CD4-positive, CD25-positive, alpha-beta regulatory T cell (primary cell): ENCODE results near the gene OTOP3. TPM values are rescaled to one million over a fixed set of nuclear protein-coding genes. Genes with fewer than 3 reads are reported as not detected.

Experiments
- ATAC-seq, 2 donors: fragments of 150-1000 bp; cut with Tn5 transposase; one replicate each; pipeline ENCODE4 v1.10.0; 2021; ENCODE audit warnings: low read depth in 2 of 2, moderate number of reproducible peaks in 2 of 2, moderate library complexity in 1 of 2
- DNase-seq, 3 donors: peaks; one replicate each; pipeline versions ENCODE4 v3.0.0 to v3.0.0-alpha.2; 2012 to 2022; ENCODE audit warnings: mixed read lengths in 1 of 3
- H3K27ac ChIP-seq: one replicate; pipeline ENCODE4 v1.7.0; 2013; ENCODE audit warnings: mild to moderate bottlenecking, low read length; ENCODE audit not compliant: insufficient read depth, poor library complexity, severe bottlenecking
- H3K27me3 ChIP-seq: one replicate; pipeline ENCODE4 v1.7.0; 2013; ENCODE audit warnings: low read length; ENCODE audit not compliant: control insufficient read depth, insufficient read depth
- H3K36me3 ChIP-seq: one replicate; pipeline ENCODE4 v1.7.0; 2013; ENCODE audit warnings: mild to moderate bottlenecking, low read length, moderate library complexity; ENCODE audit not compliant: control insufficient read depth, insufficient read depth
- H3K4me1 ChIP-seq: 2 replicates; pipeline ENCODE4 v1.7.0; 2013; ENCODE audit warnings: mild to moderate bottlenecking, low read length; ENCODE audit not compliant: insufficient read depth, control insufficient read depth, poor library complexity, severe bottlenecking
- H3K4me3 ChIP-seq: one replicate; pipeline ENCODE4 v1.7.0; 2013; ENCODE audit warnings: low read depth, mild to moderate bottlenecking, low read length, moderate library complexity
- H3K9me3 ChIP-seq, 2 experiments: 1 replicate in 1 of 2; 2 replicates in 1 of 2; pipeline ENCODE4 v1.7.0; 2013; ENCODE audit warnings: low read length in 2 of 2, mild to moderate bottlenecking in 1 of 2, moderate library complexity in 1 of 2; ENCODE audit not compliant: control insufficient read depth in 2 of 2
- H3K27ac Mint-ChIP-seq, 3 donors: one replicate each; pipeline ENCODE4 v1.8.0; 2020 to 2022; ENCODE audit warnings: mild to moderate bottlenecking in 3 of 3, mixed read lengths in 3 of 3, moderate library complexity in 2 of 3
- H3K27me3 Mint-ChIP-seq: one replicate; pipeline ENCODE4 v1.8.0; 2022; ENCODE audit warnings: mild to moderate bottlenecking, mixed read lengths
- H3K36me3 Mint-ChIP-seq: one replicate; pipeline ENCODE4 v1.8.0; 2020; ENCODE audit warnings: mixed read lengths
- H3K4me1 Mint-ChIP-seq, 4 donors: one replicate each; pipeline ENCODE4 v1.8.0; 2020 to 2022; ENCODE audit warnings: mixed read lengths in 4 of 4, mild to moderate bottlenecking in 1 of 4
- H3K4me3 Mint-ChIP-seq, 4 donors: one replicate each; pipeline ENCODE4 v1.8.0; 2020 to 2022; ENCODE audit warnings: mild to moderate bottlenecking in 4 of 4, mixed read lengths in 4 of 4, moderate library complexity in 3 of 4
- H3K9me3 Mint-ChIP-seq, 7 donors: one replicate each; pipeline ENCODE4 v1.8.0; 2020 to 2022; ENCODE audit warnings: mixed read lengths in 7 of 7, mild to moderate bottlenecking in 3 of 7, moderate library complexity in 2 of 7
- polyA plus RNA-seq, 4 donors: library from polyadenylated mRNA; unstranded; fragments of 300-500 nt; fragmentation: Illumina TruSeq; gene quantifications; one replicate each; pipeline ENCODE4 v1.2.3, GENCODE V29; 2021
- total RNA-seq: library from RNA; stranded (reverse); gene quantifications from one replicate; pipeline ENCODE4 v1.2.3, GENCODE V29; 2022

Gene OTOP3
- total and polyA plus RNA-seq, 5 donors from 2014 or later, result not detected

DNA sequence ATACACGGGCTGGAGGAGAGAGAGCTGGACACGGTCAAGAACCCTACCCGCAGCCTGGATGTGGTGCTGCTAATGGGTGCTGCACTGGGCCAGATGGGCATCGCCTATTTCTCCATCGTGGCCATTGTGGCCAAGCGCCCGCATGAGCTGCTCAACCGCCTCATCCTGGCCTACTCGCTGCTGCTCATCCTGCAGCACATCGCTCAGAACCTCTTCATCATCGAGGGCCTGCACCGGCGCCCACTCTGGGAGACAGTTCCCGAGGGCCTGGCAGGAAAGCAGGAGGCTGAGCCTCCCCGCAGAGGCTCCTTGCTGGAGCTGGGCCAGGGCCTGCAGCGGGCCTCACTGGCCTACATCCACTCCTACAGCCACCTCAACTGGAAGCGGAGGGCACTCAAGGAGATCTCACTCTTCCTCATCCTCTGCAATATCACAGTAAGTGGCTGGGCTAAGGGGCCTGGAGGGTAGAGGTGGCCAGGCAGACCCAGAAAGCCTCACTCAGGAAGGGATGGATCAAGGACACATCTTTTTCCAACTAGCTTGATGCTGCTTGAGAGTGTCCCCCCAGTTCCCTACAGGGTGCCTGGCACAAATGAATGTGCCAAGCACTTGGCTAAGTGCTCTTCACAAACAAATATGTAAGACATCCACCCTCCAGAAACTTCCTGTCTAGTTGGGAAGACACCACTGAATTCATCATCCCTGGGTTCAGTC is 11.5 kb downstream of the OTOP3 start:
- H3K4me3 Mint-ChIP-seq, result no peak overlapping the region
- DNase-seq (no peak), ATAC-seq (no peak)
- H3K27ac Mint-ChIP-seq, result no peak overlapping the region
- Histone ChIP-seq H3K27ac (no peak overlapping the region), H3K36me3 (no peaks in the 10 kb centered on the region), H3K27me3 (no peaks in the 10 kb centered on the region), H3K9me3 (no peaks in the 10 kb centered on the region), H3K4me1 (no peaks in the 10 kb centered on the region), H3K4me3 (no peak overlapping the region)
- no peaks in the 10 kb centered on the region for H3K4me1 Mint-ChIP-seq
- H3K36me3 Mint-ChIP-seq, result no peaks in the 10 kb centered on the region
- no peaks in the 10 kb centered on the region for H3K9me3 Mint-ChIP-seq
- H3K27me3 Mint-ChIP-seq, result peaks cover 18% of the 10 kb centered on the region

DNA sequence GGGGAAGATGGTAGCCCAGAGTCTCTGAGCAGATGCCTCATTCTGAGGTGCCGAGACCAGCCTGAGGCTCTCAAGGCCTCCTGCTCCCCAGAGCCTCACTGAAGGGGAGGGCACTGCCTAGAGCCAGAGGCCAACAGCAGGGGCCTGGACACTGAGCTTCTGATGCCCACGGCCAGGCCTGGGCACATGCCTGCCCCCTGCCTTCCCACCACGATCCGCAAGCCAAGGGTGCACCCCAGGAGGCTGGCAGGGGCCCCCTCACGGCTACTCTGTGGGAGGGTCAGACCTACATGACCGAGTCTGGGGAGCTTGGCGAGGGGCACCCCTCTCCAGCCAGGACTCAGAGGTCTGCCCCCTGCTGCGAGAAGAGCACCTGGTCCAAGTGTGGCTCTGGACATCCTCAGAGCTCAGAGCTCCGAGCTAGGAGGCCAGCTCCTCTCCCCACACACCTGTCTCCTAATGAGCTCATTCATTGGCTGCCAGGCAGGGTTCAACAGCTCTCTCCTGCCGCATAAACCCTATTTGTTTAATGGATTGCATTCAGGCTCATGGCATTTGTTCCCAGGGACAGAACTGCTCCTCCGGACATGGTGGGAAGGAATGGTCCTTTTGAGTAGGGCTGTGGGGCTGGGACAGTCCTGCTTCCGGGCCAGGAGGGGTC is 13.9 kb downstream of the OTOP3 start:
- ATAC-seq, result no peak
- no peaks in the 10 kb centered on the region for H3K27me3 ChIP-seq

DNA sequence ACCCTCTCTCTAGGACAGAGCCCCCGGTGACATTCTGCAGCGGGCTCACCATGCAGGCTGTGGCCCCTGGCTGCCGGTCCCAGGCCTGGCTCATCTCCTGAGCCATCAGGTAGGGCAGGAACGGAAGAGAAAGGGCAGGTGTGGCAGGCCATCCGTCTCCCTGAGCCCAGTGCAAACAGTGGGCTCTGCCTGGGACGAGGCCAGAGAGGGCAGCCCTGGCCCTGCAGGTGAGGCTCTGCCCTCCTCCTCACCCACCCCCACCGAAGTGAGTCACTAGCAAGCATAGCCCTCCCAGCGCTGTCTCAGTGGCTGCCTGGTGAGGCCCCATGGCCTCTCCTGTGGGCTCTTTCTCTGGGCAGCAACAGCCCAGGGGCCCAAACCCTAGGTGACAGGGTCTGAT is 14.5 kb downstream of the OTOP3 start:
- no peak overlapping the region for H3K27ac Mint-ChIP-seq
- no peak overlapping the region for H3K4me3 Mint-ChIP-seq
- peaks cover 16% of the 10 kb centered on the region for H3K27me3 Mint-ChIP-seq
- Histone ChIP-seq H3K27ac (no peak overlapping the region), H3K9me3 (no peaks in the 10 kb centered on the region), H3K27me3 (no peaks in the 10 kb centered on the region), H3K4me1 (no peaks in the 10 kb centered on the region), H3K4me3 (no peak overlapping the region), H3K36me3 (no peaks in the 10 kb centered on the region)
- H3K4me1 Mint-ChIP-seq, result no peaks in the 10 kb centered on the region
- DNase-seq, result no peak
- no peaks in the 10 kb centered on the region for H3K36me3 Mint-ChIP-seq
- H3K9me3 Mint-ChIP-seq, result peaks cover 0 to 2% (median 0%) of the 10 kb centered on the region in 7 donors
- ATAC-seq, result no peak

More for the DNA sequence above, 13.9 kb downstream of the OTOP3 start:
- H3K4me3 ChIP-seq, result no peak overlapping the region
- no peak for DNase-seq
- no peaks in the 10 kb centered on the region for H3K36me3 Mint-ChIP-seq
- peaks cover 0 to 2% (median 0%) of the 10 kb centered on the region in 7 donors for H3K9me3 Mint-ChIP-seq
- no peaks in the 10 kb centered on the region for H3K36me3 ChIP-seq
- no peaks in the 10 kb centered on the region for H3K4me1 Mint-ChIP-seq
- no peak overlapping the region for H3K27ac ChIP-seq
- H3K27ac Mint-ChIP-seq, result no peak overlapping the region
- no peak overlapping the region for H3K4me3 Mint-ChIP-seq
- H3K4me1 ChIP-seq, result no peaks in the 10 kb centered on the region
- peaks cover 14% of the 10 kb centered on the region for H3K27me3 Mint-ChIP-seq
- H3K9me3 ChIP-seq, result no peaks in the 10 kb centered on the region

DNA sequence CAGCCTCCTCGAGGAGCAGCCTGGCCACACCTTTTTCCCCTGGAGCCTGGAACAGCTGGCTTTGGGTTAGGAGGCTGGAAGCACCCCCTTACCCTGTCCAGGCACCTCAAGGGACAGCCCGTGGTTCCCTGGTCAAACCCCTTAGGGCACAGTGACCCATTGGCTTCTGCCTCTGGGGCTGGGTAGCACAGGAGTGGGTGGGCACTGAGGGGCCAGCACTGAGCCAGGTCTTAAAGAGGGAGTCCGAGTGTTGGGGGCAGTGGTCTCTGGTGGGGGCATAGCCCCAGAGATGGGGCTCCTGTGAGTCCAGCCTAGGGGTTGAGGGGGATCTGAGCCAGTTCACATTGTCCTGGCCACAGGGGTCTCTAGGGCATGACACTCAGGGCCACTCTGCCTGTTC is 15.4 kb downstream of the OTOP3 start:
- Mint-ChIP-seq H3K4me1 (no peaks in the 10 kb centered on the region), H3K27me3 (peaks cover 10% of the 10 kb centered on the region), H3K27ac (no peak overlapping the region), H3K36me3 (no peaks in the 10 kb centered on the region), H3K9me3 (peaks cover 0 to 2% (median 0%) of the 10 kb centered on the region in 7 donors), H3K4me3 (no peak overlapping the region)
- H3K27ac ChIP-seq, result no peak overlapping the region
- H3K4me3 ChIP-seq, result no peak overlapping the region
- no peaks in the 10 kb centered on the region for H3K4me1 ChIP-seq
- no peaks in the 10 kb centered on the region for H3K36me3 ChIP-seq
- DNase-seq, result no peak
- no peaks in the 10 kb centered on the region for H3K9me3 ChIP-seq
- no peaks in the 10 kb centered on the region for H3K27me3 ChIP-seq
- ATAC-seq, result no peak

DNA sequence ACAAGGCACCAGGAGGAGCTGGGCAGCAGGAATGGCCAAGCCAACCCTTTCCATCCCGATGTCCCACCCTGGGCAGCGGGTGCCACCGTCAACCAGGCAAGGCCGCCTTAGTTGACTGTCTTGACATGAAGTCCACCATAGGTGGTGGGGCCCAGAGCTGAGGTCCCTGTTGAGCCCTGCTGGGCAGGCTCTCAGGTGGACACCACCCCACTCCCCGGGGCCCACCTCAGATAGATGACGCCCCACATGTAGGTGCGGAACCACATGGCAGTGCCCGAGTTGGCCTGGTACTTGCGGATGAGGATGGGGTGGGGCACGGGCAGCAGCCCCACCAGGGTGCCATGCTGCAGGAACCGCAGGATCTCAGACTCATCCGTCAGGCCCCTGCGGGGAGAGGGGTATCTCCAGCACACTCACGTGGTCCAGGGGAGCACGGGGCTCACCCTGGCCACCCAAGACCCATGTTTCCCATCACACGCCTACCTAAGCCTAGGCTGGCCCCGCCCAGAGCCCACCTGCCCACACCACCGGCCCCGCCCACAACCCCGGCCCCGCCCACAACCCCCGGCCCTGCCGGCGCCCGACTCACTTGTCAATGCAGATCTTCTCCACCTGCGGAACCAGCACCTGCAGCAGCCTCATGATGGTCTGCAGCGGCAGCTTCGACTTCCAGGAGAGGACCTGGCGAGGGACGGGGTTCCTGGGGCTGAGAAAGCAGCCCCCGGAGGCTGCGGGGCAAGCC is 16.2 kb downstream of the OTOP3 start:
- Mint-ChIP-seq H3K9me3 (peaks cover 0 to 2% (median 0%) of the 10 kb centered on the region in 7 donors), H3K36me3 (no peaks in the 10 kb centered on the region), H3K27me3 (peaks cover 8% of the 10 kb centered on the region), H3K4me3 (no peak overlapping the region), H3K27ac (no peak overlapping the region), H3K4me1 (no peaks in the 10 kb centered on the region)
- Histone ChIP-seq H3K27ac (no peak overlapping the region), H3K4me1 (no peaks in the 10 kb centered on the region), H3K9me3 (no peaks in the 10 kb centered on the region), H3K27me3 (no peaks in the 10 kb centered on the region), H3K4me3 (no peak overlapping the region), H3K36me3 (no peaks in the 10 kb centered on the region)
- no peak for ATAC-seq
- DNase-seq, result no peak

DNA sequence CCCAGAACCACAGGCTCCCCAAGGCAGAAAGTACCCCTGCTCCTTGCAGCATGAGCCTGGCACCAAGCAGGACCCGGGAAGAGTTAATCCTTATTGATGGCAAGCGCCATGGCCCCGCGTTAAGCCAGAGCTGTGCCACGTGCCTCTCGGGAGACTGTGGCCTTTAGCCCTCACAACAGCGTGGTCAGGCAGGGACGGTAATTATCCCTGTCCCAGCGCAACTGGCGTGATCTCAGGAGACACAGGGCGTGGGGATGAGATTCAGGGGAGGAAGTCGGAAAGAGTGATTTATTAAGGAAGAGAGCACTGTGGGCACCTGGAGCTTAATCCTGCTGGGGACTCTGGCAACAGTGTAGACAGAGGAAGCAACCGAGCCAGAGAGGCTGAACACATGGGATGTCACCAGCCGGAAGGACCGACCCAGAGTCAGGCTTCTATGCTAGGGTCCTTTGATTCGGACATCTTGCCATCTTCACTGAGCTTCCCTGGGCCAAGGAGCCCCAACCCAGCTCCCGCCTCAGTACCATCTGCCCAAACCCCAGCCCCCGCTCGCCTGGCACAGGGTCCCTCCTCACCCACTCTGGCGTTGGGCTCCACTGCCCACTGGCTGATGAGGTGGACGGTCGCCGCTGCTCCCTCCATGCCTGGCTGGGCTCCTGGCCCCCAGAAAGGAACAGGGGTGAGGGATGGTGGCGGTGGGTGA is 16.9 kb downstream of the OTOP3 start:
- no peaks in the 10 kb centered on the region for H3K36me3 Mint-ChIP-seq
- no peaks in the 10 kb centered on the region for H3K4me1 Mint-ChIP-seq
- Histone ChIP-seq H3K27me3 (no peaks in the 10 kb centered on the region), H3K4me3 (no peak overlapping the region), H3K36me3 (no peaks in the 10 kb centered on the region), H3K9me3 (no peaks in the 10 kb centered on the region), H3K27ac (no peak overlapping the region), H3K4me1 (no peaks in the 10 kb centered on the region)
- peaks cover 0 to 2% (median 0%) of the 10 kb centered on the region in 7 donors for H3K9me3 Mint-ChIP-seq
- ATAC-seq (no peak), DNase-seq (no peak)
- H3K27me3 Mint-ChIP-seq, result peaks cover 8% of the 10 kb centered on the region
- no peak overlapping the region for H3K4me3 Mint-ChIP-seq
- no peak overlapping the region for H3K27ac Mint-ChIP-seq

DNA sequence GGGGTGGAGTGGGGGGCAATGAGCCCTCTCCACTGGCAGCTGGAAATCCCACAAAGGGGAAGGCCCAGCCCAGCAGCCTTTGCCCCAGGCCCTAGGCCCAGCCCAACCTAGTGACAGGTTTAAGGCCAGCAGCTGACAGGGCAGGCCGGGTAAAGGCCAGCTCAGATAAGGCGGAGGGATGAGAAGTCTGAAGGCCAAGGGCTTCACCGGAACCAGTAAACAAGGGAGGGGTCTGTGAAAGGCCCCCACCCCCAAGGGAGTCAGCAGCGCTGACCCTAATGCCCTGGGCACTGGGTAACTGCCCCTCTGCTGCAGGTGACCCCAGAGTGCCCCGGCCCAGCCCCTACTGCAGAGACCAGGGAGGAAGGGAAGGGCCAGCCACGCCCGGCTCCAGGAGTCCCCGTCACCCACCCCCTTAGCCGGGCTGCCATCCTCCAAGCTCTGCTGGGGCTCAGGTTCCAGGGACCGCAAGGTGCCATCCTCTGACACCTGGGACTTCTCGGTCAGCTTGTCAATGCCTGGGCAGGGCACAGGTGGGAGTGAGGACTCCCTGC is 17.5 kb downstream of the OTOP3 start:
- H3K36me3 Mint-ChIP-seq, result no peaks in the 10 kb centered on the region

More for the DNA sequence above, 17.5 kb downstream of the OTOP3 start:
- Mint-ChIP-seq H3K27ac (no peak overlapping the region), H3K4me3 (no peak overlapping the region), H3K27me3 (peaks cover 8% of the 10 kb centered on the region), H3K4me1 (no peaks in the 10 kb centered on the region), H3K9me3 (peaks cover 0 to 2% (median 0%) of the 10 kb centered on the region in 7 donors)
- DNase-seq (no peak), ATAC-seq (no peak)
- Histone ChIP-seq H3K27ac (no peak overlapping the region), H3K4me1 (no peaks in the 10 kb centered on the region), H3K36me3 (no peaks in the 10 kb centered on the region), H3K4me3 (no peak overlapping the region), H3K9me3 (no peaks in the 10 kb centered on the region), H3K27me3 (no peaks in the 10 kb centered on the region)
